Osteoblast (primary cell): ENCODE measurements around the gene DUSP22. TPM values are rescaled to one million over a fixed set of nuclear protein-coding genes. Genes with fewer than 3 reads are reported as not detected.

Source experiments
- DNase-seq: peaks from one replicate; pipeline ENCODE4 v3.0.0; 2011; ENCODE audit warnings: low spot score, mixed read lengths; ENCODE audit not compliant: insufficient read length; ENCODE audit errors: missing footprints
- H2AFZ ChIP-seq: 2 replicates; pipeline ENCODE4 v1.6.0; 2011; ENCODE audit warnings: mild to moderate bottlenecking, low read length
- H3K27ac ChIP-seq: 2 replicates; pipeline ENCODE4 v1.5.1; 2011; ENCODE audit warnings: mild to moderate bottlenecking, low read depth, low read length, moderate library complexity
- H3K27me3 ChIP-seq: 2 replicates; pipeline ENCODE4 v1.6.0; 2012; ENCODE audit warnings: mild to moderate bottlenecking, control low read depth, inconsistent platforms, low read length, moderate library complexity; ENCODE audit not compliant: insufficient read depth
- H3K36me3 ChIP-seq: 2 replicates; pipeline ENCODE4 v1.5.1; 2011; ENCODE audit warnings: mild to moderate bottlenecking, low read length, control low read depth, moderate library complexity; ENCODE audit not compliant: insufficient read depth
- H3K4me1 ChIP-seq: 2 replicates; pipeline ENCODE4 v1.5.1; 2011; ENCODE audit warnings: mild to moderate bottlenecking, low read length, control low read depth, moderate library complexity; ENCODE audit not compliant: insufficient read depth
- H3K4me2 ChIP-seq: 2 replicates; pipeline ENCODE4 v1.6.0; 2011; ENCODE audit warnings: mild to moderate bottlenecking, low read length; ENCODE audit not compliant: insufficient read depth
- H3K4me3 ChIP-seq: fragments of 200-600 bp; sonication (generic); 3 replicates; pipeline ENCODE4 v1.5.1; 2012; ENCODE audit warnings: mild to moderate bottlenecking, low read length, inconsistent platforms; ENCODE audit not compliant: insufficient read depth
- H3K79me2 ChIP-seq: 2 replicates; pipeline ENCODE4 v1.6.0; 2012; ENCODE audit warnings: mild to moderate bottlenecking, low read length, control low read depth, inconsistent platforms; ENCODE audit not compliant: insufficient read depth
- H3K9me3 ChIP-seq: 2 replicates; pipeline ENCODE4 v1.5.1; 2011; ENCODE audit warnings: low read depth, low read length, control low read depth
- H4K20me1 ChIP-seq: 2 replicates; pipeline ENCODE4 v1.6.0; 2012; ENCODE audit warnings: mild to moderate bottlenecking, low read length, control low read depth; ENCODE audit not compliant: insufficient read depth
- CTCF ChIP-seq: IDR thresholded peaks from 2 replicates; pipeline ENCODE4 v1.5.1; 2011; ENCODE audit warnings: mild to moderate bottlenecking, low read depth, low read length, moderate library complexity; ENCODE audit errors: extremely low read depth
- total RNA-seq: library from RNA; depleted of rRNA; stranded (reverse); fragments of >200 nt; gene quantifications from 2 replicates; pipeline ENCODE4 v1.2.3, GENCODE V29; 2012

DUSP22 gene
- total RNA-seq, 1 donor, result 18.1 TPM

GRCh38 chr6:345747-346385 is 53.6 kb downstream of the DUSP22 start:
- peaks cover 4% of the 10 kb centered on the region for H4K20me1 ChIP-seq
- H2AFZ ChIP-seq, result no peak overlapping the region
- no peak for DNase-seq
- H3K27ac ChIP-seq, result no peak overlapping the region
- no peak for TF ChIP-seq CTCF
- H3K27me3 ChIP-seq, result no peaks in the 10 kb centered on the region
- H3K4me1 ChIP-seq, result no peaks in the 10 kb centered on the region
- no peaks in the 10 kb centered on the region for H3K36me3 ChIP-seq
- H3K9me3 ChIP-seq, result no peaks in the 10 kb centered on the region
- no peak overlapping the region for H3K4me2 ChIP-seq
- no peak overlapping the region for H3K4me3 ChIP-seq
- H3K79me2 ChIP-seq, result no peaks in the 10 kb centered on the region

GRCh38 chr6:346386-347030 is 54.2 kb downstream of the DUSP22 start:
- no peak overlapping the region for H3K27ac ChIP-seq
- H2AFZ ChIP-seq, result no peak overlapping the region
- H3K27me3 ChIP-seq, result no peaks in the 10 kb centered on the region
- H3K9me3 ChIP-seq, result no peaks in the 10 kb centered on the region
- no peaks in the 10 kb centered on the region for H4K20me1 ChIP-seq
- H3K4me1 ChIP-seq, result no peaks in the 10 kb centered on the region
- no peak overlapping the region for H3K4me3 ChIP-seq
- no peak overlapping the region for H3K4me2 ChIP-seq
- no peak for TF ChIP-seq CTCF
- no peaks in the 10 kb centered on the region for H3K36me3 ChIP-seq
- no peak for DNase-seq
- no peaks in the 10 kb centered on the region for H3K79me2 ChIP-seq

GRCh38 chr6:347232-347631 is 54.9 kb downstream of the DUSP22 start:
- H3K4me2 ChIP-seq, result no peak overlapping the region
- H3K36me3 ChIP-seq, result no peaks in the 10 kb centered on the region
- H4K20me1 ChIP-seq, result no peaks in the 10 kb centered on the region
- H3K4me1 ChIP-seq, result no peaks in the 10 kb centered on the region
- no peak overlapping the region for H3K27ac ChIP-seq
- DNase-seq, result no peak
- H2AFZ ChIP-seq, result no peak overlapping the region
- no peaks in the 10 kb centered on the region for H3K27me3 ChIP-seq
- no peaks in the 10 kb centered on the region for H3K9me3 ChIP-seq
- no peak overlapping the region for H3K4me3 ChIP-seq
- no peaks in the 10 kb centered on the region for H3K79me2 ChIP-seq
- no peak for TF ChIP-seq CTCF

GRCh38 chr6:347951-348859 is 55.9 kb downstream of the DUSP22 start:
- Histone ChIP-seq H3K4me1 (no peaks in the 10 kb centered on the region), H3K27ac (no peak overlapping the region), H2AFZ (no peak overlapping the region), H3K36me3 (no peaks in the 10 kb centered on the region), H3K27me3 (no peaks in the 10 kb centered on the region), H4K20me1 (no peaks in the 10 kb centered on the region), H3K4me2 (no peak overlapping the region), H3K4me3 (no peak overlapping the region), H3K9me3 (no peaks in the 10 kb centered on the region), H3K79me2 (no peaks in the 10 kb centered on the region)
- DNase-seq, result no peak
- no peak for TF ChIP-seq CTCF
